ENCODE measurements around the gene ZNF432.

- TF ChIP-seq CTCF (IDR thresholded peaks at IDR 0.05) (no peak), POLR2A (IDR thresholded peaks at IDR 0.05) (no peak)
These were observed 54.5 kb downstream of the ZNF432 start for GRCh38 chr19:51994048-51994644.
